SK-N-MC (cell line): Measurements from ENCODE around the gene RNF166.

Source experiments
- EZH2 ChIP-seq: fragments of 200-600 bp; sonication (generic); IDR thresholded peaks from one replicate; pipeline ENCODE4 v1.6.1; 2017; ENCODE audit warnings: antibody characterized with exemption
- POLR2AphosphoS5 ChIP-seq: IDR thresholded peaks from 2 replicates; pipeline ENCODE4 v1.6.1; 2012; ENCODE audit warnings: mild to moderate bottlenecking, low read depth, low read length, borderline replicate concordance

DNA sequence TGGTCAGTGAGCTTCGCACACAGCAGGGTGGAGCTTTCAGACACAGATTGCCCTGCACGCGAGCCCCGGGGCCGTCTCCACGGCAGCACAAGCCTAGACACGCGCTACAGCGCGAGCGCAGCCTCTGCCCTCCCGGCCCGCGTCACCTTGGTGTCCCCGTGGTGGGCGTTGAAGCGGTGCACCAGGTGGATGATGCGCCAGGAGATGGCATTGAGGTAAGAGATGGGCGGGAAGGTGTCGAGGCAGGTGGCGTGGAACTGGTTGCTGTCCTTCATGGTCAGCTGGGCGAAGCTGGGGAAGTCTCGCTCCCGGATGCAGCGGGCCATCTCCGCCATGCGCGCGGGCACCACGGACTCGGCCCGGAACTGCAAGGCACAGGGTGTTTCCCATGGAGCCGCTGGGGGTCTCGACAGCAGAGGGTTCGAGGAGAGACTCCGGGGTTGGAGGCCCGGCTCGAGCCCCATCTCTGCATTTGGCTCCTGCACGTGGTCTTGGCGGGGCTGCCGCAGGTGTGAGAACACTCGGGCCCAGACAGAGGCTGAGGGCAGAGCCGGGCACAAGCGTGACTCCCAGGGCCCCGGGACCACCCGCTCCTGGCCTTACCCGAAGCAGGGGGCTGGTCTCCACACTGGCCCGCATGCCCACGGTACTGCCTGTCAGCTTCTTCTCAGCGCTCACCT, 51.0 kb downstream of the RNF166 start:
- TF ChIP-seq EZH2, result no peak
- no peak for TF ChIP-seq POLR2AphosphoS5
